B cell (primary cell): ENCODE measurements around the gene TPCN1.

ENCODE experiments used
- CTCF ChIP-seq: fragments of 200-600 bp; IDR thresholded peaks from one replicate; pipeline ENCODE4 v1.8.0; 2022; ENCODE audit warnings: antibody characterized with exemption, mild to moderate bottlenecking
- EZH2 ChIP-seq: IDR thresholded peaks from 2 replicates; pipeline ENCODE4 v1.6.1; 2012; ENCODE audit warnings: borderline replicate concordance, low read depth, mild to moderate bottlenecking, moderate library complexity, low read length; ENCODE audit not compliant: insufficient read depth, poor library complexity, severe bottlenecking

DNA sequence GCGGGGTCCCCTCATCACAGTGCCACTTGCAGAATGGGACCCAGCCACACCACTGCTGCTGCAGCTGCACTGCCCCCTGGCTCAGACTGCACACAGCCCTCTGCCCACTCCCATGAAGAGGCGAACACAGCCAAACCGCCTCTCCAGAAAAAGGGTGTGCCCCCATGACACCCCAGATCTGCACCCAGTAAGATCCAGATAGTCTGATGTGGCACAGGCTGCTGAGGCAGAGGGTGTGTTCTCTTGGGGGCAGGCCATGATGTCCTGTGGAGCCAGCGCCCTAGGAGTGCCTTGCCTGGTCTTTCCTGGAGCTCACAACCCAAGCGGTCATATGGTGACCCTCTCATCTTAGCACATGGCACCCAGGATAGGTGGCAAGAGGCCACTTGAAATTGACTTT is 69.2 kb downstream of the TPCN1 start:
- TF ChIP-seq CTCF, result no peak
- no peak for TF ChIP-seq EZH2
